Peyer's patch (tissue), 4 donors: ENCODE data around the gene TPPP2.
A peak's percentile ranks its signal among the peaks of the same experiment; 100 is the strongest.

Experiments
- CTCF ChIP-seq, 6 experiments: fragments of 450-650 bp in 4 of 6; fragments of 200-600 bp in 2 of 6; sonication (generic) in 1 of 6; IDR thresholded peaks; one replicate each; pipeline ENCODE4 v1.5.1; 2017 to 2019; ENCODE audit warnings: antibody characterized with exemption in 6 of 6, mild to moderate bottlenecking in 3 of 6, moderate library complexity in 1 of 6
- POLR2A ChIP-seq, 2 donors: fragments of 450-650 bp; IDR thresholded peaks; one replicate each; pipeline ENCODE4 v1.5.1; 2017; ENCODE audit warnings: antibody characterized with exemption in 2 of 2, mild to moderate bottlenecking in 2 of 2, moderate library complexity in 2 of 2

- TF ChIP-seq POLR2A (IDR thresholded peaks at IDR 0.05): peak in 1 of 2 donors; percentile 25
- TF ChIP-seq CTCF (IDR thresholded peaks at IDR 0.05): no peak
Measured at GRCh38 chr14:20998674-20999366, 31.2 kb upstream of the TPPP2 start, which contains the start of gene SLC39A2.
